Caco-2 (cell line): Measurements from ENCODE around the gene RAMP1. TPM values are rescaled to one million over a fixed set of nuclear protein-coding genes. Genes with fewer than 3 reads are reported as not detected.

Source experiments
- BruUV-seq: library from RNA; stranded (reverse); fragments of 400-500 nt; replicated peaks from 2 replicates; lab custom pipeline; 2021; lab: Mats Ljungman, UMichigan
- CTCF ChIA-PET: fragments of 300-600 bp; sonication (Branson Sonifier 250); formaldehyde crosslinking; loops from one replicate; lab custom pipeline; 2022; ENCODE audit warnings: antibody characterized with exemption; lab: Charles Lee
- POLR2A ChIA-PET: fragments of 300-600 bp; sonication (Branson Sonifier 250); formaldehyde crosslinking; loops from one replicate; lab custom pipeline; 2022; ENCODE audit warnings: antibody characterized with exemption; lab: Charles Lee
- DNase-seq, 2 experiments: peaks; one replicate each; pipeline versions ENCODE4 v3.0.0 to v3.0.0-alpha.2; 2020 to 2022
- H3K27me3 ChIP-seq: replicated peaks from 2 replicates; pipeline ENCODE4 v1.6.0; 2011; ENCODE audit warnings: low read length; ENCODE audit not compliant: control insufficient read depth, insufficient read depth
- H3K36me3 ChIP-seq: 2 replicates; pipeline ENCODE4 v1.5.1; 2011; ENCODE audit warnings: low read length; ENCODE audit not compliant: control insufficient read depth, insufficient read depth
- H3K4me1 ChIP-seq: fragments of 250-450 bp; sonication (Bioruptor Pico); 2 replicates; pipeline ENCODE4 v1.5.1; 2020; ENCODE audit warnings: mild to moderate bottlenecking
- H3K4me3 ChIP-seq: 2 replicates; pipeline ENCODE4 v1.5.1; 2011; ENCODE audit warnings: low read depth, mild to moderate bottlenecking, control low read depth, low read length
- H3K9me3 ChIP-seq: fragments of 250-450 bp; sonication (Bioruptor Pico); 2 replicates; pipeline ENCODE4 v1.5.1; 2020; ENCODE audit warnings: mild to moderate bottlenecking, moderate library complexity
- H3K27ac Mint-ChIP-seq: one replicate; pipeline ENCODE4 v1.8.0; 2022; ENCODE audit warnings: mixed read lengths; ENCODE audit not compliant: unreplicated experiment
- H3K27me3 Mint-ChIP-seq: one replicate; pipeline ENCODE4 v1.8.0; 2022; ENCODE audit warnings: mixed read lengths; ENCODE audit not compliant: insufficient read depth, unreplicated experiment
- H3K36me3 Mint-ChIP-seq: one replicate; pipeline ENCODE4 v1.8.0; 2022; ENCODE audit warnings: mild to moderate bottlenecking, mixed read lengths; ENCODE audit not compliant: insufficient read depth, unreplicated experiment
- H3K4me1 Mint-ChIP-seq: one replicate; pipeline ENCODE4 v1.8.0; 2022; ENCODE audit warnings: low read depth, mixed read lengths; ENCODE audit not compliant: unreplicated experiment
- H3K4me3 Mint-ChIP-seq: one replicate; pipeline ENCODE4 v1.8.0; 2022; ENCODE audit warnings: mild to moderate bottlenecking, moderate library complexity, mixed read lengths; ENCODE audit not compliant: unreplicated experiment
- H3K9me3 Mint-ChIP-seq: one replicate; pipeline ENCODE4 v1.8.0; 2022; ENCODE audit warnings: mixed read lengths; ENCODE audit not compliant: unreplicated experiment
- CTCF ChIP-seq, 2 experiments: fragments of 200-600 bp in 1 of 2; IDR thresholded peaks; 1 replicate in 1 of 2; 2 replicates in 1 of 2; pipeline versions ENCODE4 v1.5.1 to v1.8.0; 2011 to 2022; ENCODE audit warnings: antibody characterized with exemption in 1 of 2, control low read depth in 1 of 2, inconsistent platforms in 1 of 2, low read depth in 1 of 2, low read length in 1 of 2, mild to moderate bottlenecking in 1 of 2, moderate library complexity in 1 of 2; ENCODE audit not compliant: insufficient read depth in 1 of 2, severe bottlenecking in 1 of 2, unreplicated experiment in 1 of 2
- intact Hi-C: fragments of 100-400 bp; cut with micrococcal nuclease; formaldehyde crosslinking; loops from one replicate; pipeline ENCODE4 v1.10.0; 2022; ENCODE audit not compliant: unreplicated experiment
- total RNA-seq: library from RNA; stranded (reverse); gene quantifications from 2 replicates; pipeline ENCODE4 v1.2.3, GENCODE V29; 2022

Gene RAMP1
- total RNA-seq, 1 experiment from 2014 or later, result 2.2 TPM

GRCh38 chr2:237896507-237896892, 37.1 kb downstream of the RAMP1 start:
- ChIA-PET POLR2A (no interaction called here), CTCF (no interaction called here)
- no TSS peak for BruUV-seq
- peaks cover 4% of the 10 kb centered on the region; the same call in 1 of the 2 replicates for H3K4me1 ChIP-seq
- intact Hi-C loops, result no loop called here
- no peak overlapping the region for H3K4me3 ChIP-seq
- TF ChIP-seq CTCF (IDR thresholded peaks at IDR 0.05; ENCODE audit: insufficient read depth in 1 of 2, low read depth in 1 of 2, low read length in 1 of 2, severe bottlenecking in 1 of 2, unreplicated experiment in 1 of 2), result no peak
- H3K9me3 ChIP-seq, result no peaks in the 10 kb centered on the region
- Mint-ChIP-seq H3K4me3 (no peak overlapping the region), H3K36me3 (no peaks in the 10 kb centered on the region), H3K27ac (no peak overlapping the region), H3K27me3 (peaks cover 2% of the 10 kb centered on the region), H3K4me1 (peaks cover 7% of the 10 kb centered on the region), H3K9me3 (no peaks in the 10 kb centered on the region)
- DNase-seq, result no peak
- H3K36me3 ChIP-seq, result no peaks in the 10 kb centered on the region
- no peaks in the 10 kb centered on the region for H3K27me3 ChIP-seq

- CTCF ChIA-PET, result no interaction called here
- peaks cover 4% of the 10 kb centered on the region; the same call in 1 of the 2 replicates for H3K4me1 ChIP-seq
- no peaks in the 10 kb centered on the region for H3K9me3 ChIP-seq
- H3K27me3 ChIP-seq, result no peaks in the 10 kb centered on the region
- POLR2A ChIA-PET, result no interaction called here
- Mint-ChIP-seq H3K9me3 (no peaks in the 10 kb centered on the region), H3K27me3 (peaks cover 2% of the 10 kb centered on the region), H3K4me1 (peaks cover 7% of the 10 kb centered on the region), H3K27ac (no peak overlapping the region), H3K36me3 (no peaks in the 10 kb centered on the region), H3K4me3 (no peak overlapping the region)
- no peak for DNase-seq
- no TSS peak for BruUV-seq
- no peak overlapping the region for H3K4me3 ChIP-seq
- intact Hi-C loops, result no loop called here
- H3K36me3 ChIP-seq, result no peaks in the 10 kb centered on the region
- TF ChIP-seq CTCF (IDR thresholded peaks at IDR 0.05; ENCODE audit: insufficient read depth in 1 of 2, low read depth in 1 of 2, low read length in 1 of 2, severe bottlenecking in 1 of 2, unreplicated experiment in 1 of 2), result no peak
Measured at GRCh38 chr2:237896956-237897355, 37.5 kb downstream of the RAMP1 start.

- no peaks in the 10 kb centered on the region for H3K9me3 ChIP-seq
- no peaks in the 10 kb centered on the region for H3K36me3 ChIP-seq
- Mint-ChIP-seq H3K27me3 (no peaks in the 10 kb centered on the region), H3K27ac (no peak overlapping the region), H3K4me3 (no peak overlapping the region), H3K4me1 (no peaks in the 10 kb centered on the region), H3K9me3 (no peaks in the 10 kb centered on the region), H3K36me3 (no peaks in the 10 kb centered on the region)
- 0 out of 2 replicates have a peak, but pooled peaks cover under 1% of the 10 kb centered on the region for H3K4me1 ChIP-seq
- H3K27me3 ChIP-seq, result no peaks in the 10 kb centered on the region
- BruUV-seq, result no TSS peak
- intact Hi-C loops, result no loop called here
- TF ChIP-seq CTCF (IDR thresholded peaks at IDR 0.05; ENCODE audit: insufficient read depth in 1 of 2, low read depth in 1 of 2, low read length in 1 of 2, severe bottlenecking in 1 of 2, unreplicated experiment in 1 of 2), result no peak
- ChIA-PET CTCF (no interaction called here), POLR2A (no interaction called here)
- DNase-seq, result no peak
- no peak overlapping the region for H3K4me3 ChIP-seq
Measured at GRCh38 chr2:237898057-237898414, 38.6 kb downstream of the RAMP1 start.
